H1 (cell line): Measurements from ENCODE around the gene MARK4. TPM values are rescaled to one million over a fixed set of nuclear protein-coding genes. Genes with fewer than 3 reads are reported as not detected.

ENCODE experiments used
- ATF3 ChIP-seq: IDR thresholded peaks from 2 replicates; pipeline ENCODE4 v1.6.1; 2011; ENCODE audit warnings: low read depth, mild to moderate bottlenecking, low read length; ENCODE audit not compliant: insufficient read depth
- BRCA1 ChIP-seq: IDR thresholded peaks from 2 replicates; pipeline ENCODE4 v1.6.1; 2012; ENCODE audit warnings: low read depth, low read length, improper control_type of control experiment
- CEBPB ChIP-seq: IDR thresholded peaks from 2 replicates; pipeline ENCODE4 v1.6.1; 2012; ENCODE audit warnings: low read depth, low read length
- HDAC6 ChIP-seq: IDR thresholded peaks from one replicate; pipeline ENCODE4 v1.7.1; 2012; ENCODE audit warnings: low read depth, mild to moderate bottlenecking, inconsistent platforms, low read length, moderate library complexity
- RAD21 ChIP-seq, 2 experiments: IDR thresholded peaks in 1 of 2; conservative IDR thresholded peaks in 1 of 2; 2 replicates each; pipeline ENCODE4 v1.6.1; 2011; ENCODE audit warnings: low read depth in 2 of 2, low read length in 2 of 2, improper control_type of control experiment in 1 of 2, inconsistent platforms in 1 of 2, mild to moderate bottlenecking in 1 of 2, moderate library complexity in 1 of 2
- RNF2 ChIP-seq: fragments of 200-900, 300-1000 bp; sonication (generic); IDR thresholded peaks from 2 replicates; pipeline ENCODE4 v1.7.1; 2016; ENCODE audit warnings: borderline replicate concordance, low read depth, mild to moderate bottlenecking, antibody characterized with exemption, low read length; ENCODE audit not compliant: poor library complexity, severe bottlenecking; ENCODE audit errors: missing control alignments
- SP2 ChIP-seq: IDR thresholded peaks from 2 replicates; pipeline ENCODE4 v1.6.1; 2012; ENCODE audit warnings: mild to moderate bottlenecking, low read length, inconsistent platforms
- TEAD4 ChIP-seq: IDR thresholded peaks from 2 replicates; pipeline ENCODE4 v1.6.1; 2012; ENCODE audit warnings: low read depth, low read length, inconsistent platforms, mixed read lengths
- ZNF274 ChIP-seq: IDR thresholded peaks from 2 replicates; pipeline ENCODE4 v1.7.0; 2012; ENCODE audit warnings: low read length, borderline replicate concordance; ENCODE audit errors: extremely low read depth
- polyA plus RNA-seq, 7 experiments: library from polyadenylated mRNA; depleted of rRNA in 3 of 7; stranded (reverse) in 5 of 7; unstranded in 2 of 7; fragments of >200 nt in 5 of 7; fragments of 200-250 nt in 2 of 7; gene quantifications; 1 replicate in 5 of 7; 2 replicates in 1 of 7; 4 replicates in 1 of 7; pipeline versions ENCODE4 v1.2.1 to v1.2.3, GENCODE V29; 2011 to 2013; ENCODE audit warnings: missing spikeins in 2 of 7, mixed read lengths in 2 of 7
- total RNA-seq: library from RNA; stranded (reverse); fragmentation: NEBNext Ultra II Directional; extraction: Animal tissue kit (Norgen Biotek cat#: 25700); gene quantifications from 2 replicates; pipeline ENCODE4 v1.2.1, GENCODE V29; 2021

The MARK4 gene
- total and polyA plus RNA-seq, 2 of the 8 experiments (the other 6 are each of a cell fraction or from before 2014, with no cell fraction given) = 12.3 to 49.8 TPM

GRCh38 chr19:45249261-45250033 is 1.6 kb upstream of the MARK4 start (continued):
- no peak for TF ChIP-seq CEBPB
- no peak for TF ChIP-seq HDAC6
- TF ChIP-seq SP2 = no peak
- no peak for TF ChIP-seq BRCA1
- TF ChIP-seq RAD21 (IDR thresholded peaks at IDR 0.05 in 1 of 2, conservative IDR thresholded peaks at IDR 0.05 in 1 of 2; ENCODE audit: low read depth in 2 of 2, low read length in 2 of 2) = no peak
- no peak for TF ChIP-seq ATF3
- no peak for TF ChIP-seq ZNF274
- TF ChIP-seq RNF2 = no peak
- no peak for TF ChIP-seq TEAD4
